ENCODE results near the gene S100A13. TPM values are rescaled to one million over a fixed set of nuclear protein-coding genes. Genes with fewer than 3 reads are reported as not detected.

Gene S100A13
- total and polyA plus RNA-seq, 10 of the 15 experiments (the other 5 are each of a cell fraction or from before 2014, with no cell fraction given), result 5.7 to 30.9 (median 9.1) TPM

- TF ChIP-seq, protein P1, sequence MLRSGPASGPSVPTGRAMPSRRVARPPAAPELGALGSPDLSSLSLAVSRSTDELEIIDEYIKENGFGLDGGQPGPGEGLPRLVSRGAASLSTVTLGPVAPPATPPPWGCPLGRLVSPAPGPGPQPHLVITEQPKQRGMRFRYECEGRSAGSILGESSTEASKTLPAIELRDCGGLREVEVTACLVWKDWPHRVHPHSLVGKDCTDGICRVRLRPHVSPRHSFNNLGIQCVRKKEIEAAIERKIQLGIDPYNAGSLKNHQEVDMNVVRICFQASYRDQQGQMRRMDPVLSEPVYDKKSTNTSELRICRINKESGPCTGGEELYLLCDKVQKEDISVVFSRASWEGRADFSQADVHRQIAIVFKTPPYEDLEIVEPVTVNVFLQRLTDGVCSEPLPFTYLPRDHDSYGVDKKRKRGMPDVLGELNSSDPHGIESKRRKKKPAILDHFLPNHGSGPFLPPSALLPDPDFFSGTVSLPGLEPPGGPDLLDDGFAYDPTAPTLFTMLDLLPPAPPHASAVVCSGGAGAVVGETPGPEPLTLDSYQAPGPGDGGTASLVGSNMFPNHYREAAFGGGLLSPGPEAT (IDR thresholded peaks at IDR 0.05; ENCODE audit: low read depth), result no peak
- TF ChIP-seq RCOR1 (conservative IDR thresholded peaks at IDR 0.05; ENCODE audit: low read depth, low read length) (no peak), MTA3 (IDR thresholded peaks at IDR 0.05; ENCODE audit: borderline replicate concordance, low read length) (no peak), SMC3 (IDR thresholded peaks at IDR 0.05; ENCODE audit: borderline replicate concordance, low read length) (no peak)
These were observed 1.5 kb upstream of the S100A13 start (continued) for GRCh38 chr1:153628638-153629342.

DNA sequence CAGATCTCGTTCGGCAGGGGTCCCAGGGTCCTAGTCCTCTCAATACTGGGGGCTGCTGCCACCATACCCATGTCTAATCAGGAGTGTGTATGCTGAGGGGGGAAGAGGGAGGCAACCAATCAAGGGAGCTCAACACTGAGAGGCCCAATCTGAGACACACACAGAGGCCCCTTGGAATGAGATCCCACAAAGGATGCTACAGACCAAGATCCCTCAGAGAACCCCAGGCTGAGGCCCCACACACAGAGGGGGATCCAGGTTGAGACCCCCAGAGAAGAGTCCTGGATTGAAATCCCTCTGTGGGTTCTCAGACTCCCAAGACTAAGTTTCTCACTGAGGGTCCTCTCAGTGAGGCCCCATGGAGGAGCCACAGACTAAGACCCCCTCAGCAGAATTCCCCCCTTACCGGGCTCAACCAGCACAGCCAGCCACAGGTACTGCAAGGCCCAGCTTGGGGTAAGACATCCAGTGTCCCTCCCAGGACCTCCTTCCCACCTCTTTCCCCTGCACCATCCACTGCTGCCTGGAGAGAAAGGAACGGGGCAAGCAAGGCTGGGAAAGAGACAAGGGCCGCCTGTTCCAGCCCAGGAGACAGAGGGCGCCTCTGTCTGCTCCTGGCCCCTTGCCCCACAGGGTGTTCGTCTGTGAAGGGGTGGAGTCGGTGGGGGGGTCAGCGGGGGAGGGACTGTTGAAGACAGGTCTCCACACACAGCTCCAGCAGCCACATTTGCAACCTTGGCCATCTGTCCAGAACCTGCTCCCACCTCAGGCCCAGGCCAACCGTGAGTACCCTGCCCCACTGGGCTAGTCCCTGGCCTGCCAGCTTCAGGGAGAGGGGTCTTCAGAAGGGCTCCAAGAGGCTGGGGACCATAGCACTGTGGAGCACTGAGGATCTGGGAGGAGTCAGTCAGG, 666 bp upstream of the S100A13 start, which contains the start of gene S100A1:
Gene S100A1, plus strand, starts transcription at position 720 of the 912 bp plus-strand sequence. CDS start 2,088 bp downstream, outside the sequence.
- no peaks in the 10 kb centered on the region for H3K36me3 ChIP-seq (ENCODE audit: control insufficient read depth in 2 of 2, insufficient read depth in 2 of 2, low read length in 1 of 2)
- ChIA-PET SMC1A (ENCODE audit: uncharacterized antibody, unreplicated experiment) (interaction anchor here (1.0 to 4.9 kb wide), 10 partner anchors 10 to 96 kb away, joined by 3 to 31 read pairs (median 5); partner anchors contain the start of genes ILF2 and S100A14), CTCF (interaction anchor here (0.7 to 5.2 kb wide), 25 partner anchors 10 to 422 kb away, joined by 3 to 66 read pairs (median 4); partner anchors contain the start of genes RAB13, S100A14, S100A16 and S100A5), RAD21 (ENCODE audit: unreplicated experiment) (interaction anchor here (1.1 to 3.7 kb wide), 8 partner anchors 10 to 93 kb away, joined by 3 to 25 read pairs (median 6); partner anchors contain the start of gene S100A14), POLR2A (interaction anchor here (0.8 kb wide), 1 partner anchor 14 kb away, joined by 5 read pairs; no protein-coding TSS in a partner anchor)
- ATAC-seq, result no peak
- H2AFZ ChIP-seq (ENCODE audit: control insufficient read depth, low read depth, low read length), result peak within 1 kb of the TSS; percentile 49
- peak within 1 kb of the TSS; percentile 22; the same call in 1 of the 2 replicates for H3K9ac ChIP-seq (ENCODE audit: control insufficient read depth, insufficient read depth, low read length)
- H3K4me2 ChIP-seq (ENCODE audit: control insufficient read depth, insufficient read depth), result peak within 1 kb of the TSS; percentile 67
- H3K79me2 ChIP-seq (ENCODE audit: control insufficient read depth, insufficient read depth, low read length), result no peaks in the 10 kb centered on the region
- H3K4me1 ChIP-seq (ENCODE audit: control insufficient read depth, insufficient read depth, low read length), result peaks cover 10% of the 10 kb centered on the region
- no peak within 1 kb of the TSS for H3K27ac ChIP-seq (ENCODE audit: control insufficient read depth, insufficient read depth)
- WGBS (ENCODE audit: insufficient coverage, insufficient replicate concordance, low lambda C conversion rate, missing lambda C conversion rate), result 88% methylated on average over 9 of the region's 10 CpGs
- no peaks in the 10 kb centered on the region for H3K9me3 ChIP-seq (replicated peaks; ENCODE audit: control insufficient read depth, insufficient read depth, low read length)
- in situ Hi-C loops (cut with MboI) (no loop called here), intact Hi-C loops (cut with micrococcal nuclease; ENCODE audit: unreplicated experiment) (no loop called here)
- no peak for DNase-seq (ENCODE audit: low read depth, low spot score)
- no TSS peak for BruUV-seq (replicated peaks)
- H3K4me3 ChIP-seq, result no peak within 1 kb of the TSS
- no peaks in the 10 kb centered on the region for H4K20me1 ChIP-seq (ENCODE audit: control insufficient read depth, insufficient read depth)
- H3K27me3 ChIP-seq (replicated peaks in 1 of 2; ENCODE audit: control insufficient read depth in 2 of 2, insufficient read depth in 2 of 2, low read length in 1 of 2), result no peaks in the 10 kb centered on the region
- TF ChIP-seq, protein P2, sequence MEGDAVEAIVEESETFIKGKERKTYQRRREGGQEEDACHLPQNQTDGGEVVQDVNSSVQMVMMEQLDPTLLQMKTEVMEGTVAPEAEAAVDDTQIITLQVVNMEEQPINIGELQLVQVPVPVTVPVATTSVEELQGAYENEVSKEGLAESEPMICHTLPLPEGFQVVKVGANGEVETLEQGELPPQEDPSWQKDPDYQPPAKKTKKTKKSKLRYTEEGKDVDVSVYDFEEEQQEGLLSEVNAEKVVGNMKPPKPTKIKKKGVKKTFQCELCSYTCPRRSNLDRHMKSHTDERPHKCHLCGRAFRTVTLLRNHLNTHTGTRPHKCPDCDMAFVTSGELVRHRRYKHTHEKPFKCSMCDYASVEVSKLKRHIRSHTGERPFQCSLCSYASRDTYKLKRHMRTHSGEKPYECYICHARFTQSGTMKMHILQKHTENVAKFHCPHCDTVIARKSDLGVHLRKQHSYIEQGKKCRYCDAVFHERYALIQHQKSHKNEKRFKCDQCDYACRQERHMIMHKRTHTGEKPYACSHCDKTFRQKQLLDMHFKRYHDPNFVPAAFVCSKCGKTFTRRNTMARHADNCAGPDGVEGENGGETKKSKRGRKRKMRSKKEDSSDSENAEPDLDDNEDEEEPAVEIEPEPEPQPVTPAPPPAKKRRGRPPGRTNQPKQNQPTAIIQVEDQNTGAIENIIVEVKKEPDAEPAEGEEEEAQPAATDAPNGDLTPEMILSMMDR (IDR thresholded peaks at IDR 0.05 in 2 of 3, conservative IDR thresholded peaks at IDR 0.05 in 1 of 3; ENCODE audit: control insufficient read depth in 2 of 3, extremely low read depth in 1 of 3, insufficient read depth in 1 of 3, low read depth in 3 of 3, low read length in 3 of 3), result peak in 1 of 3 experiments; percentile 56; a peak in 1 of 6 replicates
- TF ChIP-seq CBX5 (IDR thresholded peaks at IDR 0.05; ENCODE audit: low read depth), result no peak
- no peak for FAIRE-seq
